TTC549 (cell line): Measurements from ENCODE around the gene ERMARD.

ENCODE experiments used
- FAIRE-seq: peaks from 2 replicates; lab custom pipeline; 2012; peaks lifted over from hg19 to GRCh38; lab: Jason Lieb, UNC

The ERMARD gene

DNA sequence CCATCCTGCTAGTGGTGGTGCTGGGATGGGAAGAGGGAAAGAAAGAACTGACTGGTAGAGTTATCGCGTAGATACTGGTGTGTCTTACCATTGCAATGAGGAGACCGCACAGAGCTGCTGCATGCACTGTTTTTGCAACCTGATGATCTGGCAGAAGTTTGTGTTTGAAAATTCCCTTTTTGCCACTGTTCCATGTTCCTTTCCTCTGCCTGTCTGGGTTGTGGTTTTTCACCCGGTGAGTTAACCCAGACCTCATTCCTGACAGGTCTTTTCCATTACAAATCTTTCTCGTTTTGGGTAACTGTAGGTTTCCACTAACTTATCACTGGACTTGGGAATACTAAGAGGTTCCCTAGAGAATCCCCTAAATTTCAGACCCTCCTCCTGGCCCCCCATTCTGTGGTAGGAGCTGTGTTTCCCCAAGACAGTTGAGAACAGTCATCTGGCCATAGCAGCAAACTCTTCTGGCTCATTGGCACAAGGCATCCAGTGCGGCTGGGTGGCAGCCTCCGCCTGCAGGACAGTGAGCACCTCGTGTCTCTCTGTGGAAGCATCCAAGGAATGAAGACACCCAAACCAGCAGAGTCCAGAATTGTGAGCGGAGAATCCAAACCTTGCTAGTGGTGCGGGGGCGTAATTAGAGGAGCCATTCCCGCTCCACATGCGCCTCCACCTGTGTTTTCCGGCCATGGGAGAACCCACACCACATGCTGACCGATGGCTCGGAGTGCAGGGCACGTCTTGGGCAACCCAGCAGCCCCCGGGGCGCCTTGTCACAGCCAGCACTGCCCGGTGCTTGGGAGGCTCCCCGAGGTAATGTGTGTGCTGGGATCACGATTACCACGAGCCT, 32.8 kb downstream of the ERMARD start:
- FAIRE-seq: no peak

DNA sequence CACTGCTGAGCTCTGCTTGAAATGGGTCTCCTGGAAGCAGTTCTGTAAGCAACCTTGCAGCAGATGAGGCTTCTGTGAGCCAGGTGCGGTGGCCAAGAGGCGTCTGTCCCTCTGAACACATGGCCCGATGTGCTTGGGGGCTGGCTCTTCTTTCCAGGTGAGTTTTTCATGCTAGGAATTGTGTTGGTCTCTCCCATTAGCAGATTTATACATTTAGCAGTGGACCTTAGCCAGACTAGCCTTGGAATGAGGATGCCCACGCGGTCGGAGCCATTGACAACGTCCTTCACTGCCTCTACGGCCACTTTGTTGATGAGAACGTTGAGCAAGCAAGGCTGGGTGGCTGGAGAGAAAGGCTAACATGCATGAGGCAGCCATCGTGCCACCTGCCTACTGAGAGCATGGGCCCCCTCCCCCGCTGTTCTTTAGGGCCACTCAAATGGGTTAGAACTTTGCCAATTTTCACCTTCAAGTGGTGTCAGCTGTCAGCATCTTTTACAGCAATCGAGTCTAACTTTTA, 33.5 kb downstream of the ERMARD start:
- FAIRE-seq: no peak

- FAIRE-seq: no peak
Observed at GRCh38 chr6:169785566-169785965, 34.1 kb downstream of the ERMARD start.

DNA sequence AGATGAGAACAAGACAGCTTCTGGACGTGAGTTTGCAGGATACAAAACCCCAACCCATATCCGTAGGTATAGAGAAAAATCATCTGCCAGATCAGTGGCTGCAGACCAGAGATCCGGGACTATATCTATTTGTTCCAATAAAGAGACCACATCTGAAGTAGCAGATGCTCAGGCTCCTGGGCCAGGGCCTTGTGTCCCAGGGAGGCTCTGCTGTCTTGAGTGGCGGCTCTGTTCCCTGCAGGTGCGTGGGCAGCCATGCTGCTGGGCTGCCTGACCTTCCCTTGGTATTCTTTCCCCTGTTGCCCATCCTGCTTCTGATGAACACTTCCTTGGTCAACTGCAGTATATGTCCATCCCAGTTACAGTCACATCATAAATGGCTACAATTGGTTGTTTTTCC, 34.9 kb downstream of the ERMARD start:
- FAIRE-seq: no peak

DNA sequence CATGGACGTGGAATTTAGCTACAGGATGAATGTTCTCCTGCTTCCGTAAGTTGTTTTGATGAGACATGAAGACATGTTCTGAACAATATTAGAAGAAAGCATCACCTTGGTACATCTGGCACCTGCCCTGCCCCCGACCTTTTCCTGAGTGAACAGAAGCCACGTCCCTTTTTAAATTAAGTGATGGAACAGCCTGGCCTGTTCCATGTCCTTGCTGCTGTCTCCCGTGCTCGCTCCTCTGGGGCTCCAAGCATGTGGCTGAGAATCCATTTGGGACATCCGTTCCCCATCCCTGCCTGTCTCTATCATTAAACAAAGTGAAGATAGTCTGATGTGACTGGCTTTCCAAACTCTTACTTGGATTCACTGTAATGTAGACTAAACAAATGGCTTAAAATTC, 36.4 kb downstream of the ERMARD start:
- FAIRE-seq: no peak

DNA sequence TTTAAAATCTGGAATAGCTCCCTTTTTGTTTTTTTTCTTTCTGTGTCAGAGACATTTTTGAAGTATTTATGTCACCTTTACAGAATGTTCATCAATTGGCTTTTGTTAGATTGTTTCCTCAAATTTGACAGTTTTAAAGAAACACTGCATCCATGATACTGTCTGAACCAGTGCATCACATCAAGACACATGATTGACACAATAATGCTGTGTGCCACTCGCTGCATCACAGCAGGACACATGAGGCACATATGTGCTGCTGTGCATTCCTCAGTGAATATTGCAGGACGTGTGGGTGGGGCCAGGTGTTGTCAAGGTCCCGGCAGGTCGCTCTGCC, 37.4 kb downstream of the ERMARD start:
- no peak for FAIRE-seq

DNA sequence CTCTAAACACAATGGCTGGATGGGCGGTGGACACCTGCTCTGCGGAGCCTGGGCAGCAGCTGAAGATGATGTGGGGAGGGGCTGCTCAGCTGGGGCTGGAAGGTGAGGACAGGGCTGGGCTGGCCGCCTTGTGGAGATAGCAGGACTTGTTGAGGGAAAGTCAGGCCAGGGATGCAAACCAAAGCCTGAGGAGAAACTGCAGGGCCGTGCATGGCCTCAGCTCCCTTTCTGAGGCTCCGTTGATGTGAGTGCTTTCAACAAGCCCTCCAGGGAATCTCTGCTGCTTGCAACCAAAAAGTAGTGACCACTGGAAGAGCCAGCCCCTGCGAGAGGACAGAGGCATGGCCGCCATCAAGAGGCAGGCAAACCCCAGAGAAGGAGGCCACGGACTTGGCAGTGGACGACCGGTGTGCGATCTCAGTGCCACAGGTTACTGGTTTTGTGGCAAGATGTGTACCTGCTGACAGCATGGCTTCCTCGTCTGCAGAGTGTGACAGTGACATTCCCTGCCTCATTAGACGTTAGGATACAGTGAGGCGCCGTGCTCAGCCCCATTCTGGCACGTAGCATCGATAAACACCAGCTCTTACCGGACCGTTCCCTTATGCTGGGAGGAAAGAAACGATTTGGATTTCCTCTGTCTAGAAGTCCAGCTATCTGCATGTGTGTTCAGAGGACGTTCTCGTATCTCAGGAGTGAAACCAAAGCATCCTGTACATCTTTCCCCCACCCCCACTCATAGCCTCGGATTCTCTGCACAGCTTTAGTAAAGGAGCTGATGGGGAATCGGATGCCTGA, 37.9 kb downstream of the ERMARD start:
- FAIRE-seq: no peak

- no peak for FAIRE-seq
Observed at GRCh38 chr6:169789944-169790927, 38.8 kb downstream of the ERMARD start.

GRCh38 chr6:169791721-169792131, 40.3 kb downstream of the ERMARD start:
- FAIRE-seq: no peak

GRCh38 chr6:169792306-169793015, 41.0 kb downstream of the ERMARD start:
- FAIRE-seq: no peak

GRCh38 chr6:169793408-169793807, 42.0 kb downstream of the ERMARD start:
- no peak for FAIRE-seq

GRCh38 chr6:169794317-169795055, 43.1 kb downstream of the ERMARD start:
- FAIRE-seq: no peak

DNA sequence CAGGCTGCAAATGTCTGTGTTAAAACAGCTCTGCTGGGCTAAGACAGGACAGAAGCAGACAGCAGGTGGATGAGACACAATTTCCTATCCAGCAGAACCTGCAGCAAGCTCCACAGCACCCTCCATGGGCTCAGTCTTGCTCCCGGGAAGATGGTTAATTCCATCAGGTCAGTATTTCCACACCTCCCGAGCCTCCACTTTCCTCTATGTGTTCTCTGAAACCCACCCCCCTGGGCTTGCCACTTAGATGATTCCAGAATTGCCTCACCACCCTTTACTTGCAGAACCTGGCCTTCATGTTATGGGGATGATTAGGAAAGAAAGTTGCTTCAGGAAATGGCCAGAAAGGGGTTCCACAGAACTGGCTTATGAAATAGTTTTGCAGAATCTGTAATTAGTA, 43.8 kb downstream of the ERMARD start:
- FAIRE-seq: no peak

- no peak for FAIRE-seq
Observed at GRCh38 chr6:169798764-169799473, 47.5 kb downstream of the ERMARD start.

GRCh38 chr6:169799474-169799926, 48.1 kb downstream of the ERMARD start:
- FAIRE-seq: no peak

DNA sequence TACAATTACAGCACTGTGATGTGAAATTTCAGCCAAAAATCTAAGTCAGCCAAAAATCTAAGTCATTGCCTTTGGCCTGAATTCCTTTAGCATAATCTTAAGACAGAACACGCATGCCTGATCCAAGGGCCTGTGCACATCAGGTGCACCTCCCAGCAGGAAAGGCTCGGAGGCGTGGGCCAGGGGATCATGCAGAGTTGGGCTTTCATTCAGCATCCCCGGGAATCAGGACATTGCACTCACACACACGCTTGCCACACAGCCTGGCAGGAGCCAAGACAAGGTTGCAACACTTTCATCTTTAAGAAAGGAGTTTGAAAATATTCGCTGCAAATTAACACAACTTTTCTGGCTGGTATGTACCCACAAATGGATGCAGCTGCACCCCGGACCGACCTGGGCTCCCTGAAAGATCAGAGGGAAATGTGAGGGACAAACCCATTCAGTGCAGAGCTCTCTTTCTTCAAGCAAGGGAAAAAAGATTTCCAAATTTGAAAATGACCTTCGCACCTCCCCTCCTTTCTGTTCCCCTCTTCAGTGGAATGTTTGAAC, 48.8 kb downstream of the ERMARD start:
- FAIRE-seq: no peak

DNA sequence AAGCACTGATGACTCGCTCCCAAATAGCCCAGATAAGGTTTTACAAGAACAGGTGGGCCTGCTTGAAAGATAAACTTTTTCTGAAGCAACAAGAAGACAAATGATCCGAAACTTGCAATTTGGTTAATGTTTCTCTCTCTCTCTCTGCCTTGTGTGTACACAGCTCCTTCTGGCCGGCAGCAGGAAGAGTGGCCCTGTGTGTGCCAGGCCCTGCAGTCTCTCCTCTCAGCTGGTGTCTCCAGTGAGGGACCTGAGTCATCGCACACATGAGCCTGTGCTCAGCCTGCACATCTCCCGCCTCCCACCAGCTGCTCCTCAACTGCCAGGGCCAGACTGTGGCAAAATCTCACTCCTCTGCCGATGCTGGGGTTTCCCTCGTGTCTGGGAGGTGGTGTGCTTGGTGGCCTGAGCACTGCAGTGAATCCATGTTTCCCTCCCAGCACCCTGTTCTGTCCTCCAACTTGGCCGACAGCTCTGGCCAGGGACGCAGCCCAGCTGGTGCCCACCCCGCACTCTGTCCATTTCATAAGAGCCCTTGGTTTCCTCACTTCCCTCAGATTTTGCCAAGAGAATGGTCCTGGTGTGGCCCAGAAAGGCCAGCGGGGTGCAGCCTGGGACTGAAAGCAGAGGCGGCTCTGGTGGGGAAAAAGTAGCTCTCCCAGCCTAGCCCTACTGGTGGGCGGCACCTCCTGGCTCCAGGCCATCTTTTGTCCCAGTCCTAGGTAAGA, 49.4 kb downstream of the ERMARD start:
- FAIRE-seq: no peak

DNA sequence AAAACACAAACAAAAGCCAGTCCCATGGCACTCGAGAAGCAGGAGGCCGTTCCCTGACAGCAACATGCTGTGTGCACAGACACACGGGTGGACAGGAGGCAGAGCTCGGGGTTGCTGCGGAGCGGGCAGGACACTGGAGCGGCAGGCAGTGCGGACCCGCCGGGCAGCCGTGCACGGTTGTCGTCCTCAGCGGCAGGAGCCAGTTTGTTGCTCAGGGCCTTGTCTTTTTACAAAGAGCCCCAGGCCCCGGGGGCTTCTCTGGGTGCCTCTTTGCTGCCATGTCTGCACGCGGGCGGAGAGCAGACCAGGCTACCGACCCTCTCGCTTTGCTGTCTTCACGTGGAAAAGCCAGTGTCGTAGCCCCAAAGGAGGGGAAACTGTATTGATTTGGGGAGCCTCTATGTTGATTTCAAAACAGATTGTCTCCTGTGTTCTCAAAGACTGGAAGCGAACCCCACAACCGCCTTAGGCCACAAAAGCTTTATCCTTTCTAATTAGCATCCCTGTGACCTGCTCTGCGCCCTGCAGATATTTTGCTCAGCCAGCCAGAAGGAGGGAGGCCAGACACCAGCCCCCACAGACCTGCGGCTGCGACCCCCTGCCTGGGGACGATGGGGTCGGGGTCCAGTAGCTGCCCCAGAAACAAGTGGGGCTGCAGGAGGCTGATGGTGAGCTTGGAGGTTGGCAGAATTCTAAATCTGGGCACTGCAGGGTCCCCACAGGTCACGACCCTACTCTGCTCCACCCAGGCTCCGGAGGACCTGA, 50.2 kb downstream of the ERMARD start:
- no peak for FAIRE-seq
